ENCODE measurements around the gene DYRK1A.

The DYRK1A gene

DNA sequence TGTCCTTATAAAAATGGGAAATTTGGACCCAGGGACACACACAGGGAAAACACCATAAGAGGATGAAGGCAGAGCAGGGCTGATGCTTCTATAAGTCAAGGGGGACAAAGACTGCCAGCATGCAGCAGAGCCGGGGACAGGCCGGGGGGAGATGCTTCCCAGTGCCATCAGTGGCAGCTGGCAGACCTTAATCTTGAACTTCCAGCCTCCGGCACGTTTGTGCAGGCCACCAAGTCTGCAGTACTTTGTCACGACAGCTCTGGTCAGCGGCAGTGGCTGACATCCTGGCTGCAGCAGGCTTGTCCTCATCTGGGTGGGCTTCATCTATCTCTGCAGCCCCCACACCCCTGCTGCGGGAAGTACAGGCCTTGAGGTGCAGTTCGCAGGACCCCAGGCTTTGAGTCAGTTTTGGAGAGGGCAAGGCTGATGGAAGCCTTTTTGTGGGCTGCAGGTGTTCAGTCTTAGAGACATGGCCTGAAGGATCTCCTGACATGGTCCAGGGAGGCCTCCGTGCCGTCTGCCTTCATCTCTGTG is 186.0 kb downstream of the DYRK1A start:
- no peak for DNase-seq

DNA sequence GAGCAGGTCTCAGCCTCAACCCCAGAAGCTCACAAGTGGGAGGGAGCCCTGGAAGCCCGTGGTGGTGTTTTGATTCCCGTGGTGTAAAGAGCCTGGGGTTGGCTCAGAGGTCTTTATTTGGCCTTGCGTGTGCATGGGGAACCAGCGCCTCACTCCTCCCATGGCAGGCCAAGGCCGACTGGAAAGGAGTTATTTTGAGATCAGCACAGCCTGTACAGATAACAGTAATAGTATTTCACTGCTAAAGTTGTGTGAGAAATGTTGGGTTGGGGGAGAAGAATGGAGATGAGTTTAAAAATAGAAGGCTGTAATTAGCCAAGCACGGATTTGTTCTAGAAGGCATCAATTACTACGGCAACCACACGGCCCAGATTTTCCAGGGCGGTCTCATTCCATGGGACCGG is 186.5 kb downstream of the DYRK1A start:
- DNase-seq = no peak

GRCh38 chr21:37554661-37555379 is 188.2 kb downstream of the DYRK1A start:
- no peak for DNase-seq

DNA sequence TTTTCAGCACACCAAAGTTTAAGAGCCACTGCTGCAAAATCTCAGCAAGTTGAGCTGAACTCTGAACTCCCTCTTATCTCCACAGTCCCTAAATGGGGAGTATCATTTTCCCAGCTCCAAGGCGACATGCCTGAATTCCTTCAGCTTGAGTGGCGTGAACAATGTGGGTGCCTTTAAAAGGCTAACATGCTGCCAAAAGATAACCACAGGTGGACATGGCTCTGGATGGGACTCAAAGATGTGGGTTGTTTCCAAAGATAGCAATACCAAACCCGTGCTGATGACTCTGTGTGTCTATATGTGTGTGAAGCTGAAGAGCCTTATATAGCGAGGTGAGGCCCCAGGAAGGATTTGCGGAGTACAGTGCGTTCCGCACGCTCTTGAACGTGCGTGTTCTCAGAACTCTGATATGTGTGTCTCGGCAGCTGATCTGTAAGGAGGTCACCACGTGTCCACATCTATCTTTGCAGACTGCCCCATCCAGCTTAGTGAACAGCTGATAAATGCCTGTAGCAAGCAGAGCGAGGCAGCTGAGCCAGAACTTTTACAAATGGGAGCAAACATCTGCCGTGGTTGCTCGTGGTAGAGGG is 189.2 kb downstream of the DYRK1A start:
- no peak for DNase-seq

- no peak for DNase-seq
These were observed 190.8 kb downstream of the DYRK1A start for GRCh38 chr21:37557261-37557950.

GRCh38 chr21:37558676-37559211 is 192.2 kb downstream of the DYRK1A start:
- no peak for DNase-seq

DNA sequence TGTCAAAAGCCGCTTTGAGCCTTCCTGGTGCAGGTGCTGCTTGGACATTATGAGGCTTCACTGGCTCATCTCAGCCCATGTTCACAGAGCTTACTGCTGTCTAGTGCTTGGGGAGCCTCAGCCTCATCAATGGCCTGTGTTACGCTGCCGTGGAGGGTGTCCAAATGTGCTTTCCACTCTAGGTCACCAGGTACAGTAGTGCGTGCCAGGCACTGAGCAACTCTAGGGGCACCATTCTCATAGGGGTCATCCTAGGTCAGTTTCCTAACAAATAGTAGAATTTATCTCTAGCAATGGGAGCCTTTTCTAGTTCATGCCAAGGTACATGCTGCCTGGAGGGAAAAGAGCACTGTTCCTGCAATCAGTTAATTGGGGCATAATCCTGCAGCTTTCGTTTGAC is 193.8 kb downstream of the DYRK1A start:
- no peak for DNase-seq

GRCh38 chr21:37561506-37561905 is 194.9 kb downstream of the DYRK1A start:
- no peak for DNase-seq

DNA sequence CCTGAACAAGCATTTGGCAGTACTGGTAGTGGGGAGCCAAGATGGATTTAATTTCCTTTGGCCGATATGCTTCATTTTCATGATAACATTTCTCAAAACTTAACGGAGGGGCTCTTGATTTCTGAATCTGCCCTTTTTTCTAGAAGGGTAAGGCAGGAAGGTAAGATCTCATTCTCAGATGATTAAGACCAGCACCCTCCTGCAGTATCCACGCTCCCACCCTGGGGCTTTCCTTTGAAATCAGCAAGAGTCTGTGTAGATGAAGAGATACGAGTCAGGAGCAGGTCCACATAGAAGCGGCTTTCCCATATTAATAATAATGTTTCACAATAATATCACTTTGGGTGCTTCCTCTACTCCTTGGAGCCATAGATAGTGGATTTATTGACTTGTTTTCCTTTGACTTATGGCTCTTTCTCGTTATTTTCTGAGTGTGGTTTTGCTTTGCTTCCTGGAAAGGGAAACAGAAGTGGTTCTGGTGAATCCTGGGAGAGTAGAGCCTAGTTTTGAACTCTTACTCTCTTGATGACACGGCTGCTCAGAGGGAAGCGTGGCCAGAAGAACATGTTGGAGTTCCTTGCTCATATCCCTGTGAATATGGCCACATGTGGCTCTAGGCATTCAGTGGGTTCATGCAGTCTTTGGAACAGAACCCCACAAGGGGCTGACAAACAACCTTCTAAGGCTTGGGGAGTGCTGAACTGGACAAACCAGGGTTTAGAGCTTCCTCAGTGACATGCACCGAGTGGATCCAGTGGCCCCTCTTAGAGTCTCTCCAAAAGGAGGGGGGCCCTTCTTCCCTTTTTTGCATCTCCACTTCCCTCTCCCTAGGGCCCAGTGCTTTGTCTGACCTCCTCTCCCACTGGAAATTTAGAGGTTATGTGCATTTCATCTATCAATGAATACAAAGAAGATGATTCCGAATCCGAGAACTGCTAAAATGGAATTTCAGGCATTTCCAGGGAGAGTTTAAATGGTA is 195.7 kb downstream of the DYRK1A start:
- DNase-seq = no peak

DNA sequence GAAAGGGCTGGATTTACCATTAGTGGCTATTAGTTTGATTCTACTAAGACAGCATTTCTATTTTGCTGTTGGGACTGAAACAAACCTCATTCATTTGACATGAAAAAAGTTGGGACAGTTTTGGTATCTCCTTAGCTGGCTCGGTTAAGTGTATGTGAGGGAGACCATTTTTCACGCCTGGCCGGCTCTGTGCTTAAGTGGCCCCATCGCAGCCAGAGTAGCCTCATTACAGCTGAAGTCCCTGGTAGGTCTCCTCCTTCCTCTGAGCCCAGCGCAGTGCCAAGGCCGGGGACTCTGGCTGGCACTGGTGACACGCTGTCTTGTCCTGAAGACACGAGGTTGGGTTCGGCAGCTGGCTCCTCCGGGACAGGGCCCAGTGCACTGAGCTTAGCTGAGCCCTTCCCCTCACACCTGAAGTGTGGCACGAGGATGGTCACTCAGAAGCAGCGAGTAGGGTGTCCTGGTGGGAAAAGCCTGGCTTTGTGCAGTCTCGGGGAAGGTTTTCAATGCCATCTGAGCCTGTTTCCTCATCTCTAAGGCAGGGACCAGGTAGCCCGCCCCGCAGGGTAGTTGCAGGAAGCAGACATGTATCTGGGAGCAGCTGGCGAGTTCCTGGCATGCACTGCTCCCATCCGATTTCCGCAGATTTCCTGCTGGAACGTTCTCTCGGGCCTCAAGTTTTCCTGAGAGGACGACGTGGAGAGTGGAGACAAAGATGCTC is 196.5 kb downstream of the DYRK1A start:
- DNase-seq = no peak

DNA sequence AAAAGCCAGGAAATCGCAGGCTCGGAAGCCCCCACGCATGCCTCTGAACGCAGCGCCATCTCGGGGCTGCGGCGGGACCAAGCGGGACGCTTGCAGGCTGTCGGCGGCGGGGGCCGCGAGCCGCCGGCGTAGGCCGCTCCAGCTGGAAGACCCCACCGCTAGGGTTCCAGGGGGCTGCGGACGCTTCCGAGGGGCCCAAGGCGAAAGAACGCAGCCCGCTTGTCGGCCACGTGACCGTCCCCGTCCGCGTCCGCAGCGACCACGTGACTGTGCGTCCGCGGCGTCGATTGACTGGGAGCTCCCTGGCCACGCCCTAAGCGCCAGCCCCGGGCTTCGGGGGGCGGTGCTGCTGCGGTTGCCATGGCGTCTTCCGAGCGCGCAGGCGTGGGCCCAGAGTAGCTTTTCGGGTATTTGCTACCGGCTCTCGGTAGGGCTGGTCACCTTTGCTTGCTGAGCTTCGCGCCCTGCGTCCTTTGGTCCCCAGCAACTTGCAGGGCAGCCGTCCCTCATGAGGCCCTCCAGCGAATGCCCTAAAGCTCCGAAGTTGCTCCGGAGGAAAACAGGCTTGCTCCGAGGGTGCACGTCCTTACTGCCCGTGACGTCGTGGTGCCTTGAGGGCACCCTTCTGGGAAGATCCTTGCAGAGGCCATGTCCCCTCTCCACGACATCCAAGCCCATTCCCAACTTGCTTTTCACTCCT is 197.2 kb downstream of the DYRK1A start:
- peak; percentile 92 for DNase-seq

DNA sequence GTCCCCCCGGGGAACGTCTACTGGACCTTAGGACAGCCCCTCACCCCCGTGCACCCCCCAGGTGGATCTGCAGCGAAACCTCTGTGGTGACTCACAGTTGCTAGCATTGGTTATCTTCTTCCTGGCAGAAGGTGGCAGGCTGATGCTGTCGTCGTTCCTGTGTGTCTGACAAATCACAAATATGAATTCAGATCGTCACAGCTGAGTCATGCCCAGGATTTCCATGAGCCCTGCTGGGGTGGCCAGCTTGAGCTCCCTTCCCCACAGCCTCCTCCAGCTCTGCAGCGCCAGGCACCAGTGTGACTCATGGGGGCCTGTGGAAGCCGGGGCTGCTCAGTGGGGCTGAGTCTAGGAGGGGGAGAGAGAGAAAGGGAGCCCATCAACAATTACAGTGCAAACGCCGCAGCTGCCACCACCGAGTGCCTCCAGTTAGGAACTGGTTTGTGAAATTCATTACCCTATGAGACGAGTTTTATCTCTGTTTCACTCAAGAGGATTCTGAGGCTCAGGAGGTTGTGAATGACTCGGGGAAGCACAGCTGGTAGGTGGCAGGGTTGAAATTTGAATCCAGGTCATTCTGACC is 197.9 kb downstream of the DYRK1A start:
- DNase-seq = peak; percentile 91

GRCh38 chr21:37564924-37565529 is 198.5 kb downstream of the DYRK1A start:
- no peak for DNase-seq

GRCh38 chr21:37565530-37566223 is 199.1 kb downstream of the DYRK1A start:
- no peak for DNase-seq

DNA sequence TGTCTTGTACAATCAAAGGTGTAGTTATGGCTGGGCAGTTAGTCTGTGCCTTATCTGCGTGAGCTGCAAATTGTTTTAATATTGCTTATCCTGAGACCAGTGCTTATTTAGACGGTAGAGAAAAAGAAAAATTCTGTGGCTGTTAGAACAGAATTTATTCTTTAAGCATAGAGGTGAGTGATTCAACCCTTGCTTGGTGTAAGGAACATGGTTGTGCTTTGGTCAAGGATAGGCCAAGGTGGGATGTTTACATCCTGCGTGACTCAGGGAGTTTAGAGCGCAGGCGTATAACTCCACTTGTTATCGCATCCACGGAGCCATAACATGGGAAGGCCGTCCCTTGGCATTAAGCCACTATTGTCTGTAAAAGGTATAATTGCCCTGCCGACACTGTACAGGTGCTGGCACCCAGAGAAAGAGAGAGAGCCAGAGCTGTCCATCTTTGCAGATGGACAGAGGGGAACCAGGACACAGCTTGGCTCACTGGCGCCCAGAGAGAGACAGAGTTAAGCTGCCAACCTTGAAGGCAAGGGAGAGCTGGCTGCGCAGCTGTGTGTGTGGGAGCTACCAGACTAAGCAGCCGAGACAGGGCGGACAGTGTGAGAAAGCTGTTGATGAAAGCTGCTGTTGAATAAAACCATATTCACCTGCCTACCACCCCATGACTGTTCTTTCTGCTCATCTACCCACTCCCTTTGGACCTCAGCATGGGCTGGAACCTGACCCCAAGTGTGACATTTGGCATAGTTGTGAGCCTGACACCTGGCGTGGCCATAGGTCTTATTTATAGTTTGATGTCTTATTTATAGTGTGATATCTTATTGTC is 200.4 kb downstream of the DYRK1A start:
- no peak for DNase-seq

DNA sequence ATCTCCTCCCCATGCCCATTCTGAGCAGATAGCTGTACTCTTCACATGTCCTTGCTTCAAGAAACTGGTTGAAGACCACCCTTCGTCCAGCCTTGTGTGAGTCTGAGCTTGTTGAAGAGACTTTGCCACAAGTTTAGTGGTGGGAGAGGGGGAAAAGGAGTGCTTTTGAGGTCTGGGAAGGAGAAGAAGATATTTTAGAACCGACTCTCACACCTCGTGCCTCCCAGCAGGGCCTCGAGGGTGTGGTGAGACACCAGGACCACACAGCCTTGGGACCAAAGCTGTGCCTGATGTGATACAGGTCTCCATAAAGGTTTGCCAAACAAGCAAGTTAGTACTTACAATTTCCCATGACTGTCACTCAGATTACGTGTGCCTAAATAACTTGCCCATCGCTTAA is 201.8 kb downstream of the DYRK1A start:
- no peak for DNase-seq

GRCh38 chr21:37568916-37569315 is 202.3 kb downstream of the DYRK1A start:
- no peak for DNase-seq

GRCh38 chr21:37571442-37571841 is 204.9 kb downstream of the DYRK1A start:
- DNase-seq = no peak

DNA sequence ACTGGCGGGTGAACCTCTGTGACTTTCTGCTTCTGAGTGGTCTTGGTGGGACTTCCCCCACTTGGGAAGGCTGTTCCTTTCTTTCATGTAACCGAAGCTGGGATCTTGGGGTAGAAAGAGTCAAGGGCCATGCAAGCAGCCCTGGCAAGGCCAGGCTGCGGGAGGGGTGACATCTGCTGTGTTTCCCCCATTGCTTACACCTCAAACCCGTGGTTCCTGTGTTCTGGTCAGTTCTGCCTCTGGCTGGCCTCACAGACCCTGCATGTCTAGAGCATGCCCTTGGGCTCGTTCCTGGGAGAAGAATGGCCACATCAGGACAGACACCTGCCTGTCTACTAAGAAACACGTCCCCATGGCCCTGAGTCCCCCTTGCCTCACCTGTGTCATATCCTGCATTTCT is 207.7 kb downstream of the DYRK1A start:
- DNase-seq = no peak
